Prostate gland (tissue), 2 donors: ENCODE measurements around the gene HDAC10.

Source experiments
- CTCF ChIP-seq, 4 experiments: fragments of 200-600 bp in 2 of 4; fragments of 450-650 bp in 2 of 4; sonication (generic) in 2 of 4; IDR thresholded peaks; 1 replicate in 3 of 4; 2 replicates in 1 of 4; pipeline ENCODE4 v1.5.1; 2016 to 2019; ENCODE audit warnings: antibody characterized with exemption in 4 of 4, mild to moderate bottlenecking in 2 of 4, moderate library complexity in 2 of 4
- POLR2A ChIP-seq: fragments of 450-650 bp; IDR thresholded peaks from one replicate; pipeline ENCODE4 v1.6.1; 2016; ENCODE audit warnings: antibody characterized with exemption, mild to moderate bottlenecking
- POLR2AphosphoS5 ChIP-seq: sonication (generic); formaldehyde crosslinking; IDR thresholded peaks from one replicate; pipeline ENCODE4 v1.6.1; 2017; ENCODE audit warnings: antibody characterized with exemption

- TF ChIP-seq CTCF (IDR thresholded peaks at IDR 0.05) (no peak), POLR2A (no peak), POLR2AphosphoS5 (no peak)
These were observed 49.7 kb upstream of the HDAC10 start for GRCh38 chr22:50300620-50301257.
